Right lobe of liver (tissue), 4 donors: ENCODE results near the gene SPTLC2.
A peak's percentile ranks its signal among the peaks of the same experiment; 100 is the strongest.

Experiments used
- POLR2A ChIP-seq: fragments of 450-650 bp; IDR thresholded peaks from one replicate; pipeline ENCODE4 v1.6.1; 2017; ENCODE audit warnings: antibody characterized with exemption, mild to moderate bottlenecking
- TF ChIP-seq, protein P1 (sequence below), 4 donors: fragments of 200-600 bp in 3 of 4; fragments of 450-650 bp in 1 of 4; IDR thresholded peaks; one replicate each; pipeline versions ENCODE4 v1.5.1 to v1.8.0; 2016 to 2022; ENCODE audit warnings: antibody characterized with exemption in 4 of 4, mild to moderate bottlenecking in 2 of 4
- donor health status: DM: no; HTN: no; CAD: no.
- donor health status: DM: no; HTN: no; CAD: no.
- donor health status: DM: no; HTN: yes; CAD: no.

DNA sequence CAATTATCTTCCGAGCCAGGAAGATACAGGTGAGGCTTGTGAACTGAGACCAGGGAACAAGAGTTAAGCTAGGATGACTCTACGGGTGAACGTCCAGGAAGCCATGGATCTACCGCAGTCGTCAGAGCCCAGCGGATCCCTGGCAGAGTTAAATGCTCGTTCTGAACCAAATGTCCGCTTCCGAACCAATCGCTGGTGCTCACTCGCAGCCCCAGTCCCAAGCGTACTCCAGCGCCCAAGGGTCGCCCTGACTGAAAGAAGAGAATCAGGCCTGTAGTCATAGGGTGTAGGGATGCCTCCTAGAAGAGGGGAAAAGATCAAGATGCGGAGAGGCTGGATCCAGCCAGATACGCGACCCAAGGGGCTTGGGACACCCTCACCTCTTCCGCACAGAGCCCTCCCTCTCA lies 159.3 kb downstream of the SPTLC2 start:
- TF ChIP-seq, protein P1, sequence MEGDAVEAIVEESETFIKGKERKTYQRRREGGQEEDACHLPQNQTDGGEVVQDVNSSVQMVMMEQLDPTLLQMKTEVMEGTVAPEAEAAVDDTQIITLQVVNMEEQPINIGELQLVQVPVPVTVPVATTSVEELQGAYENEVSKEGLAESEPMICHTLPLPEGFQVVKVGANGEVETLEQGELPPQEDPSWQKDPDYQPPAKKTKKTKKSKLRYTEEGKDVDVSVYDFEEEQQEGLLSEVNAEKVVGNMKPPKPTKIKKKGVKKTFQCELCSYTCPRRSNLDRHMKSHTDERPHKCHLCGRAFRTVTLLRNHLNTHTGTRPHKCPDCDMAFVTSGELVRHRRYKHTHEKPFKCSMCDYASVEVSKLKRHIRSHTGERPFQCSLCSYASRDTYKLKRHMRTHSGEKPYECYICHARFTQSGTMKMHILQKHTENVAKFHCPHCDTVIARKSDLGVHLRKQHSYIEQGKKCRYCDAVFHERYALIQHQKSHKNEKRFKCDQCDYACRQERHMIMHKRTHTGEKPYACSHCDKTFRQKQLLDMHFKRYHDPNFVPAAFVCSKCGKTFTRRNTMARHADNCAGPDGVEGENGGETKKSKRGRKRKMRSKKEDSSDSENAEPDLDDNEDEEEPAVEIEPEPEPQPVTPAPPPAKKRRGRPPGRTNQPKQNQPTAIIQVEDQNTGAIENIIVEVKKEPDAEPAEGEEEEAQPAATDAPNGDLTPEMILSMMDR (IDR thresholded peaks at IDR 0.05) = no peak
- TF ChIP-seq POLR2A = peak; percentile 73
